ENCODE results near the gene STOML2.

- TF ChIP-seq, protein P1, sequence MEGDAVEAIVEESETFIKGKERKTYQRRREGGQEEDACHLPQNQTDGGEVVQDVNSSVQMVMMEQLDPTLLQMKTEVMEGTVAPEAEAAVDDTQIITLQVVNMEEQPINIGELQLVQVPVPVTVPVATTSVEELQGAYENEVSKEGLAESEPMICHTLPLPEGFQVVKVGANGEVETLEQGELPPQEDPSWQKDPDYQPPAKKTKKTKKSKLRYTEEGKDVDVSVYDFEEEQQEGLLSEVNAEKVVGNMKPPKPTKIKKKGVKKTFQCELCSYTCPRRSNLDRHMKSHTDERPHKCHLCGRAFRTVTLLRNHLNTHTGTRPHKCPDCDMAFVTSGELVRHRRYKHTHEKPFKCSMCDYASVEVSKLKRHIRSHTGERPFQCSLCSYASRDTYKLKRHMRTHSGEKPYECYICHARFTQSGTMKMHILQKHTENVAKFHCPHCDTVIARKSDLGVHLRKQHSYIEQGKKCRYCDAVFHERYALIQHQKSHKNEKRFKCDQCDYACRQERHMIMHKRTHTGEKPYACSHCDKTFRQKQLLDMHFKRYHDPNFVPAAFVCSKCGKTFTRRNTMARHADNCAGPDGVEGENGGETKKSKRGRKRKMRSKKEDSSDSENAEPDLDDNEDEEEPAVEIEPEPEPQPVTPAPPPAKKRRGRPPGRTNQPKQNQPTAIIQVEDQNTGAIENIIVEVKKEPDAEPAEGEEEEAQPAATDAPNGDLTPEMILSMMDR (IDR thresholded peaks at IDR 0.05): no peak
- TF ChIP-seq POLR2A (IDR thresholded peaks at IDR 0.05): no peak
Measured at GRCh38 chr9:35074141-35074540, 28.8 kb downstream of the STOML2 start.
